HG03442 (cell line): ENCODE results near the gene DUSP3.

Experiments
- ATAC-seq: cut with Tn5 transposase; IDR thresholded peaks from one replicate; pipeline ENCODE4 v1.9.1; 2021; ENCODE audit warnings: mild to moderate bottlenecking, moderate library complexity; ENCODE audit not compliant: unreplicated experiment

The DUSP3 gene

DNA sequence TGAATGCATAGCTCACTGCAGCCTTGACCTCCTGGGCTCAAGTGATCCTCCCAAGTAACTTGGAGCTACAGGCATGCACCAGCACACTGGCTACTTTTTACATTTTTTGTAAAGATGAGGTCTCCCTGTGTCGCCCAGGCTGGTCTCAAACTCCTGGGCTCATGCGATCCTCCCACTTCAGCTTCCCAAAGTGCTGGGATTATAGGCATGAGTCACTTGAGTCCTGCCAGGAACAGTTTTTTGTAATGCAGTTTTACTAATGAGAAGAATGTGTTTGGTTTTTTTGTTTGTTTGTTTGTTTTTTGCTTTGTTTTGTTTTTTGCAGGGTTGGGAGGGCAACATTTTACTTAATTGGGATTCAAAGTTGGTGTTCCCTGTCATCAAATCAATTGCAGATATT, 42.4 kb downstream of the DUSP3 start:
- no peak for ATAC-seq

DNA sequence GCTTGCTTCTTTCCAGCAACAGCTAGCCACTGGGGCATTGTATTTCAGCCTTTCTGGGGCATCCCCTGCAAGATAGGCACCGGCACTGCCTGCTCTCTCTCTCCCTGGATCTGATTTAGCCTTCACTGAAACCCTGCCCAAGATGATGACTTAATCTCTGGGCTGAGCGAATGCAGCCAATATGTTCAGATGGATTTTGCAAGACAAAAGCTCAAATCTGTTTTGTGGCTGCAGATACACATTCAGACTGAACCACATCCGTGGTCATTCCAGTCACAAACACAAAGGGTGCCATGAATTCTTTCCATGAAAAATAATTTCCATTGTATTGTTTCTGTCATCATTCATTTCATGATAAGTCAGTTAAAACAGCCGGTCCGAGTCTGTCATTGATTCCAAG, 44.4 kb downstream of the DUSP3 start:
- ATAC-seq: no peak

DNA sequence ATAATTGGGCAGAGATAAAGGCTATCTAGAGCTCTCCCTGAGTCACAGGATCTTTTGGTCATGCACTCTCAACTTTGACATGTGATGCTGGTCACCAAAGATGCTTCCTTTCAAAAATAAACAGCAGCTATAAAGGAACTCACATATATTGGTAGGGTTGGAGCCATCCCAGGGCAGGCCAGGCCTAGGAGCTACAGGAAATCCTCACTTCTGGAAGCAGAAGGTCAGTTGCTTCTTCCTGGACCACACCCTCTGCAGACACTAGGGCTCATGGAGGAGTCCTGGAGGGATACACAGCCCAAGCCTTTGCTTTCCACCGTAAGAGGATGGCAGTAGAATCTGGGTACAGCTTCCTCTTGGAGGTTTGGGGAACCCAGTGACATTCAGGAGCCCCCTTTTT, 44.8 kb downstream of the DUSP3 start:
- no peak for ATAC-seq

DNA sequence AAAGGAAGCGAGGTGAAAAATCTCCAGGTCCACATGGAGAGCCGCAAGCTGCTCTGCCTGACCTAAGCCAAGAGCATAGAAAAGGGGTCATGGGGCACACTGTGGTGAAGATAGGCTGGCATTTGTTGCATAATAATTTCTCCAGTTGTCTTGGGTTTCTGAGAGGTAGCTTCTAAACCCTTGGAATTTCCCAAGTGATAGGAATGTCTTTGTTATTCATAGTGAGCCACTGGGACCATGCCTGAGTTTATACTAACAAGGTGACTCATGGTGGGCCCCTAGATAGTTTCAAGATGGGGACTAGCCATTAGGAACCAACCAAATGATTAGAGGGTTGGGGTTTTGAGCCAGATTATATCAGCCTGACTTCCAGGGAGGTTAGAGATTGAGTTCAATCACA, 45.8 kb downstream of the DUSP3 start:
- ATAC-seq: no peak

DNA sequence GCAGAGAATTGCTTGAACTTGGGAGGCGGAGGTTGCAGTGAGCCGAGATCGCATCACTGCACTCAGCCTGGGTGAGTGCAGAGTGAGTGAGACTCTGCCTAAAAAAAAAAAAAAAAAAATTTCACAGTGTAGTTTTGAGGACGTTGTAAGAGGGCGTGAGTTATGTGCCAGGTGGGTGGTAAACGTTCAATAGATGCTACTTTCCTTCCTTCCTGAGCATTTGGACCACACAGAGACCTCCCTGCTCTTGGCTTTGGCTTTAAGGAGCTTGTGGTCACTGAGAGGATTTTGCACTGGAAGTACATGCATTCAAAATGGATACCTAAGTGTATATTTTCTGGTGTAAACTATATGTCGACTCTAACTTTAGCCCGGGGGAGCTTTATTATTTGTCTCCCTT, 50.7 kb downstream of the DUSP3 start:
- no peak for ATAC-seq

DNA sequence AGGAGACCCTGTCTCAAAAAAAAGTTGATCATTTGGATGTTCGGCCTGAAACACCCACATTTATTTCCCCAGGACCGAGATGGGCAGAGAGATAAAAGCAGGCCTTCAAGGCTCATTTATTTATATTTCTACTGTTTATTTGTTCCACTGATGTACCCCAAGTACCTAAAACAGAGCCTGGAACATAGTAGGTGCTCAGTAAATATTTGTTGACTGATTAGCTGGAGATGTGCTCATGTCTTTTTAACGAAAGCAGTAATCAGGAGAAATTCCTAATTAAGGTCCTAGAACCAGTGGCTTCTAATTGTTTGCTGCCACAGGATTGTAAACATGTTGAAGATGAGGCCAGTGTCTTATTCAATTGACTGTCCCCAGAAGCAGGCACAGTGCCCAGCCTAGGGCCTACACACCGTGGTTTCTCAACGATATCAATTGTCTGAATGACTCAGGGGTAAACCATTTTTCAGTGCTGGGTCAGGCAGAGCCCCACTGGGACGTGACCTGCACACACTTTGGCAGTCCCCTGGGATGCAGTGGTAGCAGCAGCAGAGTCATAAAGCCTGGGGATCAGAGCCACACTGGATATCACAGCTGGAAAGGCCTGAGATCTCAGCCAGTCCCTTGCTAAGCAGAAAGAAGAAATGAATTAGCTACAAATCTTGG, 54.9 kb downstream of the DUSP3 start:
- no peak for ATAC-seq

DNA sequence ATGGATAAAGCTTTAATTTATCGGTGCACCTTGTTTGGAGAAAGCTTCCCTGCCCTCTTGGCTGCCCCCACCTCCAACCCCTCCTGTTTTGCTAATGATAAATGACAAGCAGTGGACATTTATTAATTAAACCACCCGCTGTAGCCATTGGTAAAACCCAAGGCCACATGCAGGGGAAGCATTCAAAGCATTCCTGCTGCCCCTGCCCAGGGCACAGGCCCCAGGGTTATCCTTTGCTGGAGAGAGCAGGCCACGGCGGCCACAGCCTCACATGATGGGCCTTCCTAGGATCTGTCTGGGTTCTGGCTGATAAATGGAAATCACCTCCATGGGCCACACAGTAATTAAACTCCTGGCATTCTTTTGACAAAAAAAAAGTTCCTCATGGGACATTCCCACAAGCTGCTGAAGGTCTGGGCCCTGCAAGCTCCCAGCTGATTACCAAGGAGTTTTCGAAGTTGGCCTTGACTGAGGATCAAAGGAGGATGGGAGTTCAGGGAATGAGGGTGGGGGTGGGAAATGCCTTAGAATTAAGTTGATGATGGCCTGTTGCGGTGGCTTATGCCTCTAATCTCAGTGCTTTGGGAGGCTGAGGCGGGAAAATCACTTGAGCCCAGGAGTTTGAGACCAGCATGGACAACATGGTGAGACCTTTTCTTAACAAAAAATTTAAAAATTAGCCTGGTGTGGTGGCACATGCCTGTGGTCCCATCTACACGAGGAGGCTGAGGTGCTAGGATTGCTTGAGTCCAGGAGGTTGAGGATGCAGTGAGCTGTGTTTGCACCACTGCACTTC, 55.7 kb downstream of the DUSP3 start:
- no peak for ATAC-seq

DNA sequence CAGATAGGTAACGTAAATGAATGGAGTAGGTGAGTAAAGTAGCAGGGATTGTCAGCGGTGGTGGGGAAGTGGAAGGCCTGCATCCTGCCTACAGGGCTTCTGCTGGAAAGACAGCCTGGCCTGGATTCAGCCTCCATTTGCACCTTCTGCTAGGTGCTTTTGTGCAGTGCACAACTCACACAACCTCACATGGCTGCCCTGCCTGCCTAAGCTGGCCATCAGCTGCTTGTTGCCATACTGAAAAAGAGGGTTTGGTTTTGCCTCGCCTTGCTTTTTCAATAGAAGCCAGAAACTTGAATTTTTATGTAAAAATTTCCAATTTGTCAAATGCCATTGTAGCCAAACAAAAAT, 56.5 kb downstream of the DUSP3 start:
- ATAC-seq: no peak

DNA sequence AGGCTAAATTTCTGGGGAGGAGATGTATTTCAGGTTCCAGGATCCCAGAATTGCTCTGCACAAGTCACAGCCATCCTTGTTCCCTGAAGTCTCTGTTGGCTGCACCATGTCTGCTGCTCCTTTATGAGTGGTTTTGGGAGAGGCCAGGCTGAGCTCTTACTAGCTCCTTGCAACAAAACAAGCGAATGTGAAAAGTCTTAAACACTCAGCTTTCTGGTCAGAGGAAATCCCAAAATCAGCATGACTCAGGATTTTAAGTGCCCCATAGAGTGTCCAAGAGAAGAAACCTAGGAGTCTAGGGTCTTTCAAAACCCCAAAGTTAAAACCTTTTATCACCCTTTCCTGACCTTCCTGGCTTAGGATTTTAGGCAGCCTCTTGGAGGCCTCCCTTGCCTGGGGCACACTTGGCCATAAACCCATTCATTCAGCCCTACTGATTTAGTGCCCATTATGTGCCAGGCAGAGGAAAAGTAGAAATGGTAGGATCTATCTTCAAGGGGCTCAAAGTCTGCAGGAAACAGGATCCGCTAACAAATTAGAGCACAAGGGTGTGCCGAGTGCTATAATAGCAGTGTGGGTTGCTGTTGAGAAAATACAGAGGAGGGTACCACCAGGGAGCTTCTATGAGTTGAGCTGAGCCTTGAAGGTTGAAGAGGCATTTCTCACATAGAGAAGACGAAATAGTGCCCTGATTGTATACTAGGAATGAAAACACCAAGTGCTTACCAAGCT, 57.1 kb downstream of the DUSP3 start:
- no peak for ATAC-seq

DNA sequence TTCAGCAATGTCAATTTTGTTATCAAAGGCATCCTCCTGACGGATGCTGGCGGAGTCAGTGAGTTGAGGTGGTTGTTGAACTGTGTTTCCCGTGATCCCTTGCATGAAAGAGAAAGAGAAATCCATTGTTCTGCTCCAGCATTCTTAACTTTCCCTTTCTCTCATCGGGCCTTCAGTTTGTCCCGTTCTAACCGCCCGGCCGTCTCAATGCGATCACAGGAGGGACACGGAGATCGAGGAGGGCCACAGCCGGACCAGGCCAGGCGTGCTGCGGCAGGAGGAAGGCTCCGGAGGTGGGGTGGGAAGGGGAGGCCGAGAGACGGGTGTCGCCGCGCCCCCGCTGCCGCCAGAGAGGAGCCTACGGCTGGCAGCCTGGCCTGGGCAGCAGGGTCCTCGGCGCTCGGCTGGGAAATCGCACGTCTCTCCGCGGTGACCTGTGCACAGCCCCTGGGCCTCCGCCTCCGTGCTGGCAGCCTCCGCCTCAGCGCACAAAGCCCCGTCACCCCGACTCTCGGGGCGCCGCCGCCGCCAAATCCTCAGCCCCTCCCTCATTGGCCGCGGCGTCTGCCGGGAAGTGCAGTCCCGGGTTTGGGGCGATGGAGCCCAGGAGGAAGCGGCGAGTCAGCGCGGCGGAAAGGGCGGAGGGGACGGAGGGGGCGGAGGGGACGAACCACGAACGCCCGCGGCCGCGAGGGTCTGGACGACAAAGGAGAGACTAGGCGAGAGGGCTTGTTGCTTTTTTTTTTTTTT, 58.3 kb downstream of the DUSP3 start:
- ATAC-seq: peak; percentile 59

DNA sequence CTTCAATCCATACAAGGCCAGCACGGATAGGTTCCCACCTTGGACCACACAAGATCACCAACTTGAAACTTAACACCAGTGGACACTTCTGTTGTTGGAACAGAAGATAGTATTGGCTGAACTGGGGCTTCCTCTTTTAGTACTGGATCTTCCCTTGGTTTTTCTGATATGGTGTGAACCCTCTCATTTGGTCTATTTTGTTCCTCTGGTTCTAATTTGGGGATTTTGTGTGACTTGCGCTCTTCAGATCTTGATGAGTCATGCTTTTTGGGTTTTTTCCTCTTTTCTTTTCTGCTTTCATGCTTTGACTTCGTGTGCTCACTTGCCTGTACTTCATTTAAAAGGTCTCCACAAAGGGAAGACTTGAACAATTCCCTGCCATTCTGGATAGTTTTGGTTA, 59.2 kb downstream of the DUSP3 start:
- ATAC-seq: no peak

DNA sequence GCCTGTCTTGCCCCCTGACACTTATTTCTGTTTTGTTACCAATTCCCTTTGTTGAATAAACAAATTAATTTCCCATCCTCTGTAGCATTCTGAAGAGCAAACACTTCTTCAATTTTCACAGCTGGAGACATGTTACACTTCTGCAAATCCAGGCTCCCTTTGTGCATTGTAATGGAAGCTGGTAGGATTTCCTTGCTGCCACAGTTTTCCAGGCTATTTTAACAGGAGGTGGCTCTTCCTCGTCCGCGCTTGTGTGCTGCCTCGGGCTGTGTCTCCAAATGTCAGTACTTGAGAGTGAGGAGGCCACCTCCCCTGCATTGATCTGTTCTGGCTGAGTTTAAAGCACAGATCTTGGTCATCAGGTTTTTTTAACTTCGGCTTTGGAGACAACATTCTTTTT, 60.2 kb downstream of the DUSP3 start:
- ATAC-seq: no peak

DNA sequence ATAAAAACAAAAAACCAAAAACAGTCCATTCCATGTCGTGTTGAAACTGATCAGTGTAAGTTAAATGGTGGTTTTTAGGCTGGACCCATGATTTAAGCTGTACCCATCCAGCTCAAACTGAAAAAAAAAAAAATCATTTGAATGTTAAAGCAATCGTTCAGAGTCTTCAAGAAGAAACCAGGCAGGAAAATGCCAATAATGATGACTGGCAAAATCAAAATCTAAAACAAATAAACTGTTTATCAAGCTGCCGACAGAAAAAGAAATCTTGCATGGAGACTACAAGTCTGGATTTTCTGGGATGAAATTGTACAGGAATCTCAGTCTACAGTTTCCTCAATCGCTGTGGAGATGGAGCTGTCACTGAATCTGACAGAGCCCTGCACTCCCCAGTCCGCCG, 60.9 kb downstream of the DUSP3 start:
- ATAC-seq: no peak
